GM19455 (cell line): ENCODE results near the gene SHROOM1.
"Not testable (repeated sequence)": the region's sequence is repeated elsewhere in the genome, so short reads cannot be mapped to it uniquely, and the experiment has no call there.

Source experiments
- ATAC-seq: cut with Tn5 transposase; IDR thresholded peaks from one replicate; pipeline ENCODE4 v1.9.1; 2021; ENCODE audit not compliant: unreplicated experiment

Gene SHROOM1

GRCh38 chr5:132808866-132809265 lies 21.6 kb downstream of the SHROOM1 start:
- ATAC-seq, result no peak

- ATAC-seq, result no peak
Measured at GRCh38 chr5:132808448-132808847, 22.0 kb downstream of the SHROOM1 start.

GRCh38 chr5:132807163-132807838 lies 23.1 kb downstream of the SHROOM1 start:
- ATAC-seq, result no peak

- ATAC-seq, result not testable (repeated sequence)
Measured at GRCh38 chr5:132806804-132807162, 23.7 kb downstream of the SHROOM1 start.

- not testable (repeated sequence) for ATAC-seq
Measured at GRCh38 chr5:132805872-132806271, 24.6 kb downstream of the SHROOM1 start.

GRCh38 chr5:132804219-132804618 lies 26.2 kb downstream of the SHROOM1 start:
- not testable (repeated sequence) for ATAC-seq

- ATAC-seq, result not testable (repeated sequence)
Measured at GRCh38 chr5:132802685-132803066, 27.8 kb downstream of the SHROOM1 start.

GRCh38 chr5:132802044-132802684 lies 28.3 kb downstream of the SHROOM1 start:
- ATAC-seq, result no peak

GRCh38 chr5:132800545-132800944 lies 29.9 kb downstream of the SHROOM1 start:
- ATAC-seq, result no peak

GRCh38 chr5:132799392-132799791 lies 31.1 kb downstream of the SHROOM1 start:
- no peak for ATAC-seq

GRCh38 chr5:132797651-132798050 lies 32.8 kb downstream of the SHROOM1 start:
- no peak for ATAC-seq

- no peak for ATAC-seq
Measured at GRCh38 chr5:132791026-132791425, 39.4 kb downstream of the SHROOM1 start.

- no peak for ATAC-seq
Measured at GRCh38 chr5:132790201-132790865, 40.1 kb downstream of the SHROOM1 start.

GRCh38 chr5:132788990-132789886 lies 41.2 kb downstream of the SHROOM1 start:
- ATAC-seq, result no peak

- ATAC-seq, result no peak
Measured at GRCh38 chr5:132788508-132788907, 41.9 kb downstream of the SHROOM1 start.

- no peak for ATAC-seq
Measured at GRCh38 chr5:132787076-132787475, 43.4 kb downstream of the SHROOM1 start.

- ATAC-seq, result no peak
Measured at GRCh38 chr5:132785864-132786263, 44.6 kb downstream of the SHROOM1 start.

GRCh38 chr5:132785365-132785764 lies 45.1 kb downstream of the SHROOM1 start:
- no peak for ATAC-seq

- no peak for ATAC-seq
Measured at GRCh38 chr5:132782101-132782500, 48.3 kb downstream of the SHROOM1 start.

- ATAC-seq, result no peak
Measured at GRCh38 chr5:132781029-132781428, 49.4 kb downstream of the SHROOM1 start.

GRCh38 chr5:132780577-132780976 lies 49.9 kb downstream of the SHROOM1 start:
- ATAC-seq, result no peak
